Measurements from ENCODE around the gene DFFB. TPM values are rescaled to one million over a fixed set of nuclear protein-coding genes. Genes with fewer than 3 reads are reported as not detected.

The DFFB gene
- total RNA-seq, 4 donors from 2014 or later = 1.3 to 3.6 (median 3.1) TPM

DNA sequence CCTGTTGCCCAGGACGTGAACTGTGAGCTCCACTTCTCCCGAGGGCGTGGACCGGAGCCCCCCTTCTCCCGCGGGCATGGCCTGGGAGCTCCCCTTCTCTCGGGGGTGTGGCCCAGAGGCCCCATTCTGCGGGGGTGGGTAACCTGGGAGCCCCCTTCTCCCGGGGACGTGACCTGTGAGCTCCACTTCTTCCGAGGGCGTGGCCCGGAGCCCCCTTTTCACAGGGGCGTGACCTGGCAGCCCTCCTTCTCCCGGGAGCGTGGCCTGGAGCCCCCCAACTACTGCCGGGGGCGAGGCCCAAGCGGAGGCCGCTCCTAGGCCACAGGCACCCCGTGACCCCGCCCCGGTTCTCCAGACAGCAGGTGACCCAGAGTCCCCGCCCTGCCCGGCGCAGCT lies 42.5 kb downstream of the DFFB start:
- no peak for ATAC-seq
- TF ChIP-seq, protein P1, sequence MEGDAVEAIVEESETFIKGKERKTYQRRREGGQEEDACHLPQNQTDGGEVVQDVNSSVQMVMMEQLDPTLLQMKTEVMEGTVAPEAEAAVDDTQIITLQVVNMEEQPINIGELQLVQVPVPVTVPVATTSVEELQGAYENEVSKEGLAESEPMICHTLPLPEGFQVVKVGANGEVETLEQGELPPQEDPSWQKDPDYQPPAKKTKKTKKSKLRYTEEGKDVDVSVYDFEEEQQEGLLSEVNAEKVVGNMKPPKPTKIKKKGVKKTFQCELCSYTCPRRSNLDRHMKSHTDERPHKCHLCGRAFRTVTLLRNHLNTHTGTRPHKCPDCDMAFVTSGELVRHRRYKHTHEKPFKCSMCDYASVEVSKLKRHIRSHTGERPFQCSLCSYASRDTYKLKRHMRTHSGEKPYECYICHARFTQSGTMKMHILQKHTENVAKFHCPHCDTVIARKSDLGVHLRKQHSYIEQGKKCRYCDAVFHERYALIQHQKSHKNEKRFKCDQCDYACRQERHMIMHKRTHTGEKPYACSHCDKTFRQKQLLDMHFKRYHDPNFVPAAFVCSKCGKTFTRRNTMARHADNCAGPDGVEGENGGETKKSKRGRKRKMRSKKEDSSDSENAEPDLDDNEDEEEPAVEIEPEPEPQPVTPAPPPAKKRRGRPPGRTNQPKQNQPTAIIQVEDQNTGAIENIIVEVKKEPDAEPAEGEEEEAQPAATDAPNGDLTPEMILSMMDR (IDR thresholded peaks at IDR 0.05 in 4 of 5, conservative IDR thresholded peaks at IDR 0.05 in 1 of 5) = no peak
- TF ChIP-seq POLR2A (IDR thresholded peaks at IDR 0.05) = no peak
- Histone ChIP-seq H3K9me3 (no peaks in the 10 kb centered on the region), H3K27me3 (no peaks in the 10 kb centered on the region), H3K4me1 (peaks cover 8 to 9% of the 10 kb centered on the region in 2 donors), H3K27ac (peak overlapping the region; percentile 97 to 99 (median 98)), H3K4me3 (peak overlapping the region; percentile 91 to 99 (median 96)), H3K36me3 (no peaks in the 10 kb centered on the region)
- in situ Hi-C loops (cut with MboI; ENCODE audit: low sequenced_read_pairs in 4 of 4) (loop anchor here in 1 of 4 donors (25.0 kb wide), 1 partner anchor 112 kb away; the partner anchor contains the start of gene LRRC47), intact Hi-C loops (cut with DNase I; ENCODE audit: low total_unique reads) (loop anchor here (1.0 to 10.0 kb wide), 5 partner anchors 42 to 1982 kb away; partner anchors contain the start of genes CALML6, CEP104, DFFB and LRRC47)
- DNase-seq = no peak

DNA sequence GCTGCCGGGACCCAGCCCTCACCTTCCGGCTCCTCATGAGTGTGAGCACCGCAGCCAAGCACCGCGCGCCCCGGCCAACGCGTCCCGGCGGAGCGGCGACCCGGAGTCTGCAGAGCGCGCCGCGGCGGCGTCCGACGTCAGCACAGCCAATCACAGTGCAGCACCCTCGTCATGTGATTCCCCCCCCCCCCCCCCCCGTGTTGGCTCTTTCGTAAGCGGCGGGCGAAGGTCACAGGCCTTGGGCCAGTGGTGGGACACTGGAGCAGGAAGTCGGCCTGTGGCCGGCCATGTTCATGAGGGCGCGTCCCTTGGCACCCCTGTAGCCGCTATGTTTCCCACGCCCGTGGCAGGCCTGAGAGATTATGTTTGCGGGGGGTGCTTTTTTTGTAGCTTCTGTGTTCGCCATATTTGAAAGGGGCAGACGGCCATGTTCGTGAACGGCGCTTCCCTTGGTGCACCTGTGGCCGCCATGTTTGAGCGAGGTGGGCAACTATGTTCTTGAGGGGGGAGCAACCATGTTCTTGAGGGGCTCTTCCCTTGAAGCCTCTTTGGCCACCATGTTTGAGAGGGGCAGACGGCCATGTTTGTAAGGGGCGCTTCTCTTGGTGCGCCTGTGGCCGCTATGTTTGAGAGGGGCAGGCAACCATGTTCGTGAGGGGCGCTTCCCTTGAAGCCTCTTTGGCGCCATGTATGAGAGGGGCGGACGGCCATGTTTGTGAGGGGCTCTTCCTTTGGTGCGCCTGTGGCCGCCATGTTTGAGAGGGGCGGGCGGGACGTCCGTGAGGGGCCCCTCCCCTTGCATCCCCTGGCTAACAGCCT lies 43.1 kb downstream of the DFFB start, which contains the start of gene C1orf174:
C1orf174 (minus strand) TSS at position 123 of the 819 bp plus-strand sequence; CDS start at position 37, 86 bp downstream.
- no peaks in the 10 kb centered on the region for H3K36me3 ChIP-seq
- peaks cover 8 to 9% of the 10 kb centered on the region in 2 donors for H3K4me1 ChIP-seq
- ATAC-seq (peak; percentile 89 to 90), DNase-seq (peak; percentile 94 to 97)
- in situ Hi-C loops (cut with MboI; ENCODE audit: low sequenced_read_pairs in 4 of 4) = no loop called here
- H3K4me3 ChIP-seq = peak within 1 kb of the TSS; percentile 91 to 99 (median 96)
- no peaks in the 10 kb centered on the region for H3K27me3 ChIP-seq
- intact Hi-C loops (cut with DNase I; ENCODE audit: low total_unique reads) = loop anchor here (1.0 to 10.0 kb wide), 5 partner anchors 43 to 1983 kb away; partner anchors contain the start of genes CALML6, CEP104, DFFB and LRRC47
- peak; percentile 47 to 50 for TF ChIP-seq POLR2A (IDR thresholded peaks at IDR 0.05)
- TF ChIP-seq, protein P1 (IDR thresholded peaks at IDR 0.05 in 4 of 5, conservative IDR thresholded peaks at IDR 0.05 in 1 of 5) = no peak
- no peaks in the 10 kb centered on the region for H3K9me3 ChIP-seq
- H3K27ac ChIP-seq = peak within 1 kb of the TSS; percentile 97 to 99 (median 98)

DNA sequence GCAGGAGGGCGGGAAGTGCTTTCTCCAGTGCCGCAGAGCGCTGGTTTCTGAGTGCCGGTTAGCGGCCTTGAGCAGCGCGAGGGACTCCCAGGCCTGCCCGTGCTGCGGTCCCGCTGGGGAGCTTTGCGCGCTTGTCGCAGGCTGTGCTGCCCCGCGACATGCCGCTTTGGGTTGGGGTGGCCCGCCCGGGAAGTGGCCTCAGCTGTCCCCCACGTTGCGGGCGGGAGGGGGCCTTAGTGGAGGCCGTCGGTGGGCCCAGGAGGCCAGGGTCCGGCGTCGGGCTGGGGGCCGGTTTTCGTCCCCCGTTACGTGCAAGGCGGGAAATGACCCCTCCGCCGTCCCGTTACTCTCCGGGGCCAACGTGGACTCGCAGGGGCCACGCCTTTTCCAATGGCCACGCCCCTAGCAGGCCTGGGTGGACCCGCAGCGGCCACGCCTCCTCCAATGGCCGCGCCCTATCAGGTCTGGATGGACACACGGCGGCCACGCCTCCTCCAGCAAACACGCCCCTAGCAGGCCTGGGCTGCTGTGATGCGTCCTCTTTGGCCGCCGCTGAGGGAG lies 43.8 kb downstream of the DFFB start:
- intact Hi-C loops (cut with DNase I; ENCODE audit: low total_unique reads) = loop anchor here (1.0 to 10.0 kb wide), 5 partner anchors 44 to 1984 kb away; partner anchors contain the start of genes CALML6, CEP104, DFFB and LRRC47
- Histone ChIP-seq H3K9me3 (no peaks in the 10 kb centered on the region), H3K4me1 (peaks cover 8 to 9% of the 10 kb centered on the region in 2 donors), H3K27me3 (no peaks in the 10 kb centered on the region), H3K27ac (peak overlapping the region; percentile 97 to 99 (median 98)), H3K4me3 (peak overlapping the region; percentile 91 to 99 (median 96)), H3K36me3 (no peaks in the 10 kb centered on the region)
- TF ChIP-seq POLR2A (IDR thresholded peaks at IDR 0.05) = peak; percentile 66 to 69
- TF ChIP-seq, protein P1 (IDR thresholded peaks at IDR 0.05 in 4 of 5, conservative IDR thresholded peaks at IDR 0.05 in 1 of 5) = no peak
- DNase-seq = peak; percentile 97 to 99
- peak; percentile 74 to 75 for ATAC-seq
- in situ Hi-C loops (cut with MboI; ENCODE audit: low sequenced_read_pairs in 4 of 4) = no loop called here

DNA sequence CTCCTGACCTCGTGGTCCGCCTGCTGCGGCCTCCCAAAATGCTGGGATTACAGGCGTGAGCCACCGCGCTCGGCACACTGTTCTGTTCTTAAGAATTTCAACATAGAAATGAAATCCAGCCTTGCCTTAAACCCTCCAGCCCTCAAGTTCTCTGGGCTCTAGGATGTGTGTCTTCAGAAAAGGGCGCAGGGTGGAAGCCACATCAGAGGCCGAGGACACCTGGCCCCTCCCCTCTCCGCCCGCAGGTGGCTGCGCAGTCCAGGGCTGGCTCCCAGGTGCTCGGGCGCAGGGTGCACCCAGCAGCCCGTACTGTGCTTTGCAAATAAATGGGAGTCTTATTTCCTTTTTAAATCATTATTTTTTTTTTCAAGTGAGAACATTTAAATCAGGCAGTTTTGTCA lies 44.8 kb downstream of the DFFB start:
- TF ChIP-seq, protein P1 (IDR thresholded peaks at IDR 0.05 in 4 of 5, conservative IDR thresholded peaks at IDR 0.05 in 1 of 5) = no peak
- TF ChIP-seq POLR2A (IDR thresholded peaks at IDR 0.05) = no peak
- no peak overlapping the region for H3K27ac ChIP-seq
- DNase-seq (no peak), ATAC-seq (no peak)
- no peaks in the 10 kb centered on the region for H3K36me3 ChIP-seq
- H3K9me3 ChIP-seq = no peaks in the 10 kb centered on the region
- no peak overlapping the region for H3K4me3 ChIP-seq
- peaks cover 8 to 9% of the 10 kb centered on the region in 2 donors for H3K4me1 ChIP-seq
- in situ Hi-C loops (cut with MboI; ENCODE audit: low sequenced_read_pairs in 4 of 4) (no loop called here), intact Hi-C loops (cut with DNase I; ENCODE audit: low total_unique reads) (loop anchor here (5.0 to 10.0 kb wide), 2 partner anchors 277 to 1985 kb away; partner anchors contain the start of genes CALML6, TMEM52 and TPRG1L)
- no peaks in the 10 kb centered on the region for H3K27me3 ChIP-seq
